ENCODE data around the gene B9D1.

- no peak for TF ChIP-seq POLR2A (IDR thresholded peaks at IDR 0.05)
- TF ChIP-seq, protein P1, sequence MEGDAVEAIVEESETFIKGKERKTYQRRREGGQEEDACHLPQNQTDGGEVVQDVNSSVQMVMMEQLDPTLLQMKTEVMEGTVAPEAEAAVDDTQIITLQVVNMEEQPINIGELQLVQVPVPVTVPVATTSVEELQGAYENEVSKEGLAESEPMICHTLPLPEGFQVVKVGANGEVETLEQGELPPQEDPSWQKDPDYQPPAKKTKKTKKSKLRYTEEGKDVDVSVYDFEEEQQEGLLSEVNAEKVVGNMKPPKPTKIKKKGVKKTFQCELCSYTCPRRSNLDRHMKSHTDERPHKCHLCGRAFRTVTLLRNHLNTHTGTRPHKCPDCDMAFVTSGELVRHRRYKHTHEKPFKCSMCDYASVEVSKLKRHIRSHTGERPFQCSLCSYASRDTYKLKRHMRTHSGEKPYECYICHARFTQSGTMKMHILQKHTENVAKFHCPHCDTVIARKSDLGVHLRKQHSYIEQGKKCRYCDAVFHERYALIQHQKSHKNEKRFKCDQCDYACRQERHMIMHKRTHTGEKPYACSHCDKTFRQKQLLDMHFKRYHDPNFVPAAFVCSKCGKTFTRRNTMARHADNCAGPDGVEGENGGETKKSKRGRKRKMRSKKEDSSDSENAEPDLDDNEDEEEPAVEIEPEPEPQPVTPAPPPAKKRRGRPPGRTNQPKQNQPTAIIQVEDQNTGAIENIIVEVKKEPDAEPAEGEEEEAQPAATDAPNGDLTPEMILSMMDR (IDR thresholded peaks at IDR 0.05), result no peak
Measured at GRCh38 chr17:19402171-19402570, 39.6 kb upstream of the B9D1 start.

Data from testis (tissue), 2 donors.